Upper lobe of left lung (tissue), 4 donors: ENCODE measurements around the gene ABLIM3.

Source experiments
- CTCF ChIP-seq, 6 experiments: fragments of 450-650 bp in 4 of 6; fragments of 200-600 bp in 2 of 6; sonication (generic) in 2 of 6; IDR thresholded peaks; one replicate each; pipeline ENCODE4 v1.5.1; 2016 to 2019; ENCODE audit warnings: antibody characterized with exemption in 6 of 6
- POLR2AphosphoS5 ChIP-seq, 2 donors: sonication (generic); formaldehyde crosslinking; IDR thresholded peaks; one replicate each; pipeline ENCODE4 v1.5.1; 2017; ENCODE audit warnings: antibody characterized with exemption in 2 of 2

GRCh38 chr5:149260761-149261160 lies 119.5 kb downstream of the ABLIM3 start:
- TF ChIP-seq CTCF (IDR thresholded peaks at IDR 0.05) (no peak), POLR2AphosphoS5 (IDR thresholded peaks at IDR 0.05) (no peak)
